NCI-H526 treated with DMSO at 0.1 percent for 48 hours (cell line): ENCODE measurements around the gene IL23R.
"Not testable (repeated sequence)": the region's sequence is repeated elsewhere in the genome, so short reads cannot be mapped to it uniquely, and the experiment has no call there.

Experiments
- DNase-seq: peaks from one replicate; lab custom pipeline; 2025; lab: John Stamatoyannopoulos, UW

The IL23R gene

GRCh38 chr1:67166196-67166595 lies at the start of gene IL23R:
Gene IL23R (plus strand): TSS chr1:67166454. CDS start chr1:67168121, 1,667 bp downstream.
- no peak for DNase-seq

- no peak for DNase-seq
Measured at GRCh38 chr1:67118191-67118590, 48.1 kb upstream of the IL23R start.

GRCh38 chr1:67118646-67119045 lies 47.6 kb upstream of the IL23R start:
- no peak for DNase-seq

- no peak for DNase-seq
Measured at GRCh38 chr1:67120855-67121619, 45.2 kb upstream of the IL23R start.

- no peak for DNase-seq
Measured at GRCh38 chr1:67124455-67124854, 41.8 kb upstream of the IL23R start.

GRCh38 chr1:67126111-67126746 lies 40.0 kb upstream of the IL23R start:
- DNase-seq, result no peak

- DNase-seq, result no peak
Measured at GRCh38 chr1:67126974-67127373, 39.3 kb upstream of the IL23R start.

GRCh38 chr1:67130673-67131072 lies 35.6 kb upstream of the IL23R start:
- DNase-seq, result no peak

GRCh38 chr1:67133177-67133576 lies 33.1 kb upstream of the IL23R start:
- no peak for DNase-seq

- peak; percentile 96 for DNase-seq
Measured at GRCh38 chr1:67134695-67135094, 31.6 kb upstream of the IL23R start, which contains the start of gene C1orf141. Gene C1orf141 (minus strand): TSS chr1:67134970. CDS start chr1:67127240, 7,730 bp downstream.

- DNase-seq, result peak; percentile 95
Measured at GRCh38 chr1:67135354-67135753, 30.9 kb upstream of the IL23R start.

- no peak for DNase-seq
Measured at GRCh38 chr1:67137307-67137753, 28.9 kb upstream of the IL23R start.

- DNase-seq, result peak; percentile 20
Measured at GRCh38 chr1:67138813-67139499, 27.3 kb upstream of the IL23R start.

GRCh38 chr1:67140460-67140859 lies 25.8 kb upstream of the IL23R start:
- no peak for DNase-seq

- DNase-seq, result not testable (repeated sequence)
Measured at GRCh38 chr1:67141832-67142231, 24.4 kb upstream of the IL23R start.

GRCh38 chr1:67142931-67143330 lies 23.3 kb upstream of the IL23R start:
- DNase-seq, result no peak

- DNase-seq, result no peak
Measured at GRCh38 chr1:67143966-67144365, 22.3 kb upstream of the IL23R start.

- DNase-seq, result no peak
Measured at GRCh38 chr1:67144696-67145095, 21.6 kb upstream of the IL23R start.

GRCh38 chr1:67146101-67146500 lies 20.2 kb upstream of the IL23R start:
- no peak for DNase-seq

GRCh38 chr1:67146539-67146938 lies 19.7 kb upstream of the IL23R start:
- no peak for DNase-seq

- DNase-seq, result not testable (repeated sequence)
Measured at GRCh38 chr1:67147973-67148372, 18.3 kb upstream of the IL23R start.

GRCh38 chr1:67148516-67149178 lies 17.6 kb upstream of the IL23R start:
- no peak for DNase-seq
